SK-N-SH (cell line): ENCODE results near the gene GPC5. TPM values are rescaled to one million over a fixed set of nuclear protein-coding genes. Genes with fewer than 3 reads are reported as not detected.

Source experiments
- CTCF ChIA-PET: fragments of 300-600, 350-600 bp; formaldehyde crosslinking; extraction: SDS; loops from one replicate; lab custom pipeline; 2021; lab: Yijun Ruan, JAX
- POLR2A ChIA-PET: fragments of 350-600 bp; sonication (Branson Sonifier 250); formaldehyde crosslinking; extraction: SDS; loops from one replicate; lab custom pipeline; 2020; ENCODE audit warnings: antibody characterized with exemption, inconsistent platforms; lab: Yijun Ruan, JAX
- DNase-seq: peaks from one replicate; pipeline ENCODE4 v3.0.0; 2012
- H2AFZ ChIP-seq: fragments of 200-600 bp; sonication (generic); 2 replicates; pipeline ENCODE4 v1.8.1; 2016; ENCODE audit warnings: antibody characterized with exemption, mild to moderate bottlenecking, low read depth
- H3F3A ChIP-seq: fragments of 200-600 bp; sonication (generic); replicated peaks from 2 replicates; pipeline ENCODE3; 2016; ENCODE audit warnings: antibody characterized with exemption, mild to moderate bottlenecking; ENCODE audit not compliant: insufficient read depth
- H3K27ac ChIP-seq, 2 experiments: fragments of 200-500 bp in 1 of 2; fragments of 200-600 bp in 1 of 2; sonication (Bioruptor generic) in 1 of 2; sonication (generic), shearing (Covaris generic) in 1 of 2; 2 replicates each; pipeline versions ENCODE4 v1.5.1 to v1.6.1; 2014 to 2016; ENCODE audit warnings: low read depth in 2 of 2, inconsistent platforms in 1 of 2, low read length in 1 of 2, mild to moderate bottlenecking in 1 of 2, mixed read lengths in 1 of 2
- H3K27me3 ChIP-seq: fragments of 200-600 bp; sonication (generic), shearing (Covaris generic); 2 replicates; pipeline ENCODE4 v1.6.1; 2016; ENCODE audit warnings: mixed run types; ENCODE audit not compliant: insufficient read depth
- H3K36me3 ChIP-seq, 2 experiments: fragments of 200-500 bp in 1 of 2; fragments of 200-600 bp in 1 of 2; sonication (Bioruptor generic) in 1 of 2; sonication (generic) in 1 of 2; replicated peaks in 1 of 2; 2 replicates each; pipeline versions ENCODE3 to v1.5.1; 2014 to 2016; ENCODE audit warnings: low read length in 1 of 2, mild to moderate bottlenecking in 1 of 2; ENCODE audit not compliant: insufficient read depth in 2 of 2, control insufficient read depth in 1 of 2
- H3K4me1 ChIP-seq, 2 experiments: fragments of 200-500 bp in 1 of 2; fragments of 200-600 bp in 1 of 2; sonication (Bioruptor generic) in 1 of 2; sonication (generic), shearing (Covaris generic) in 1 of 2; 2 replicates each; pipeline versions ENCODE4 v1.5.1 to v1.6.1; 2014 to 2016; ENCODE audit warnings: low read depth in 1 of 2, low read length in 1 of 2, mixed run types in 1 of 2; ENCODE audit not compliant: insufficient read depth in 2 of 2, control insufficient read depth in 1 of 2
- H3K4me2 ChIP-seq: fragments of 200-600 bp; sonication (generic), shearing (Covaris generic); 2 replicates; pipeline ENCODE4 v1.6.1; 2017; ENCODE audit warnings: mixed run types
- H3K4me3 ChIP-seq, 2 experiments: fragments of 200-500 bp in 1 of 2; fragments of 200-600 bp in 1 of 2; sonication (Bioruptor generic) in 1 of 2; sonication (generic), shearing (Covaris generic) in 1 of 2; 2 replicates each; pipeline versions ENCODE4 v1.5.1 to v1.8.1; 2014 to 2016; ENCODE audit warnings: low read depth in 2 of 2, inconsistent platforms in 1 of 2, low read length in 1 of 2, mild to moderate bottlenecking in 1 of 2, mixed read lengths in 1 of 2, moderate library complexity in 1 of 2
- H3K79me2 ChIP-seq: fragments of 200-600 bp; sonication (generic); 2 replicates; pipeline ENCODE4 v1.8.1; 2017; ENCODE audit warnings: mild to moderate bottlenecking; ENCODE audit not compliant: insufficient read depth
- H3K9ac ChIP-seq: fragments of 200-600 bp; sonication (generic); 2 replicates; pipeline ENCODE4 v1.6.1; 2017; ENCODE audit warnings: mixed run types
- H3K9me2 ChIP-seq: fragments of 200-600 bp; sonication (generic); 2 replicates; pipeline ENCODE4 v1.6.1; 2017; ENCODE audit warnings: mixed run types
- H3K9me3 ChIP-seq: fragments of 200-600 bp; sonication (generic); 2 replicates; pipeline ENCODE4 v1.6.1; 2017; ENCODE audit warnings: mixed run types, mild to moderate bottlenecking, moderate library complexity
- H4K20me1 ChIP-seq: fragments of 200-600 bp; sonication (generic); 2 replicates; pipeline ENCODE4 v1.6.1; 2017; ENCODE audit warnings: mild to moderate bottlenecking, mixed run types; ENCODE audit not compliant: insufficient read depth
- EP300 ChIP-seq, 2 experiments: IDR thresholded peaks; 2 replicates each; pipeline versions ENCODE4 v1.4.0 to v1.6.1; 2012; ENCODE audit warnings: borderline replicate concordance in 1 of 2, low read depth in 1 of 2, low read length in 1 of 2
- GABPA ChIP-seq: IDR thresholded peaks from 2 replicates; pipeline ENCODE4 v1.4.0; 2012; ENCODE audit warnings: low read depth, mild to moderate bottlenecking
- GATA2 ChIP-seq: sonication (generic); formaldehyde crosslinking; IDR thresholded peaks from 2 replicates; pipeline ENCODE4 v1.5.0; 2020; ENCODE audit warnings: mild to moderate bottlenecking, missing genetic modification reagents
- JUND ChIP-seq: IDR thresholded peaks from 2 replicates; pipeline ENCODE4 v1.4.0; 2012
- MEF2A ChIP-seq: IDR thresholded peaks from 2 replicates; pipeline ENCODE4 v1.4.0; 2012; ENCODE audit warnings: low read depth, borderline replicate concordance
- NFIC ChIP-seq: IDR thresholded peaks from 2 replicates; pipeline ENCODE4 v1.4.0; 2012; ENCODE audit warnings: borderline replicate concordance
- NRF1 ChIP-seq: IDR thresholded peaks from 2 replicates; pipeline ENCODE4 v1.6.1; 2012; ENCODE audit warnings: low read depth, mild to moderate bottlenecking, low read length
- POLR2AphosphoS5 ChIP-seq: IDR thresholded peaks from 2 replicates; pipeline ENCODE4 v1.6.1; 2012; ENCODE audit warnings: low read depth, low read length
- RCOR1 ChIP-seq: fragments of 150-350 bp; IDR thresholded peaks from 2 replicates; pipeline ENCODE4 v1.6.1; 2017; ENCODE audit warnings: antibody characterized with exemption, low read length
- RFX5 ChIP-seq: IDR thresholded peaks from 2 replicates; pipeline ENCODE4 v1.6.1; 2012; ENCODE audit warnings: mild to moderate bottlenecking, improper control_type of control experiment, low read length
- SIN3A ChIP-seq: IDR thresholded peaks from 2 replicates; pipeline ENCODE4 v1.6.1; 2012; ENCODE audit warnings: low read depth, mild to moderate bottlenecking, low read length, moderate library complexity, borderline replicate concordance
- TAF1 ChIP-seq: IDR thresholded peaks from 2 replicates; pipeline ENCODE4 v1.6.1; 2012; ENCODE audit warnings: low read depth, mild to moderate bottlenecking, low read length, moderate library complexity, borderline replicate concordance
- TEAD4 ChIP-seq: IDR thresholded peaks from 2 replicates; pipeline ENCODE4 v1.4.0; 2012; ENCODE audit warnings: mild to moderate bottlenecking, borderline replicate concordance; ENCODE audit not compliant: insufficient read depth
- YY1 ChIP-seq: IDR thresholded peaks from 2 replicates; pipeline ENCODE4 v1.4.0; 2012; ENCODE audit warnings: low read depth, mild to moderate bottlenecking
- WGBS: methylation state at CpG from one replicate; pipeline ENCODE4 v1.1.6; 2017; ENCODE audit warnings: low lambda C conversion rate; 5-methylcytosine and 5-hydroxymethylcytosine counted together
- polyA plus RNA-seq, 3 experiments: library from polyadenylated mRNA; depleted of rRNA; stranded (reverse); fragments of >200 nt; gene quantifications; 2 replicates each; pipeline ENCODE4 v1.2.3, GENCODE V29; 2012
- TF ChIP-seq, protein P1 (sequence below): fragments of 200-600 bp; sonication (generic); IDR thresholded peaks from 2 replicates; pipeline ENCODE4 v1.6.1; 2017; ENCODE audit warnings: antibody characterized with exemption, mild to moderate bottlenecking, moderate library complexity
- TF ChIP-seq, protein P2 (sequence below): IDR thresholded peaks from 2 replicates; pipeline ENCODE4 v1.4.0; 2012; ENCODE audit warnings: low read depth, borderline replicate concordance
- TF ChIP-seq, protein P3 (sequence below): IDR thresholded peaks from 2 replicates; pipeline ENCODE4; 2012
- TF ChIP-seq, protein P4 (sequence below): IDR thresholded peaks from 2 replicates; pipeline ENCODE4 v1.6.1; 2012; ENCODE audit warnings: mild to moderate bottlenecking, low read depth, low read length, moderate library complexity

The GPC5 gene
- polyA plus RNA-seq, 1 of the 3 experiments (the other 2 are of a cell fraction) = 0.03 TPM

DNA sequence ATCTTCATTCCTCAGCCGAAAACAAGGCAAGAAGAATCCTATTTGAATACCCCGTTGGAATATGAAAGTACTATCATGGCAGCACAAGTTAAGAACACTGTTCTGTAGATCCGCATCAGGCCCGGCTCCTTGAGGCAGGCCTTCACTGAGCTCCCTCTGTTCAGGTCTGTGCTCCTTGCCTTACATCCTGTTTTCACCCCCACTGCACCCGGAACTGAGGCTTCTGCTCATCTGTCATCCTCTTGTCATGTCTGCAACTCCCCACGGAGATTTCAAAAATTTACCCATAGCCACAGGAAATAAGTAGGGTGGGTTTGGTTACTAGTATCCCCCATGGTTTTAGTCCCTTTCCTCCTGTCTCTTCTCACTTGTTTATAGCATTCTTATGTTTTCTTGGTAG lies 861.9 kb downstream of the GPC5 start:
- WGBS = 63% methylated on average over 6 of the region's 6 CpGs
- TF ChIP-seq SIN3A (no peak), YY1 (no peak), JUND (no peak), EP300 (IDR thresholded peaks at IDR 0.05; ENCODE audit: borderline replicate concordance in 1 of 2, low read depth in 1 of 2, low read length in 1 of 2) (no peak), MEF2A (no peak), TEAD4 (no peak), RFX5 (no peak), TAF1 (no peak), GATA2 (no peak), GABPA (no peak), NRF1 (no peak), RCOR1 (no peak), NFIC (no peak), POLR2AphosphoS5 (no peak)
- TF ChIP-seq, protein P1, sequence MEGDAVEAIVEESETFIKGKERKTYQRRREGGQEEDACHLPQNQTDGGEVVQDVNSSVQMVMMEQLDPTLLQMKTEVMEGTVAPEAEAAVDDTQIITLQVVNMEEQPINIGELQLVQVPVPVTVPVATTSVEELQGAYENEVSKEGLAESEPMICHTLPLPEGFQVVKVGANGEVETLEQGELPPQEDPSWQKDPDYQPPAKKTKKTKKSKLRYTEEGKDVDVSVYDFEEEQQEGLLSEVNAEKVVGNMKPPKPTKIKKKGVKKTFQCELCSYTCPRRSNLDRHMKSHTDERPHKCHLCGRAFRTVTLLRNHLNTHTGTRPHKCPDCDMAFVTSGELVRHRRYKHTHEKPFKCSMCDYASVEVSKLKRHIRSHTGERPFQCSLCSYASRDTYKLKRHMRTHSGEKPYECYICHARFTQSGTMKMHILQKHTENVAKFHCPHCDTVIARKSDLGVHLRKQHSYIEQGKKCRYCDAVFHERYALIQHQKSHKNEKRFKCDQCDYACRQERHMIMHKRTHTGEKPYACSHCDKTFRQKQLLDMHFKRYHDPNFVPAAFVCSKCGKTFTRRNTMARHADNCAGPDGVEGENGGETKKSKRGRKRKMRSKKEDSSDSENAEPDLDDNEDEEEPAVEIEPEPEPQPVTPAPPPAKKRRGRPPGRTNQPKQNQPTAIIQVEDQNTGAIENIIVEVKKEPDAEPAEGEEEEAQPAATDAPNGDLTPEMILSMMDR = no peak
- TF ChIP-seq, protein P2, sequence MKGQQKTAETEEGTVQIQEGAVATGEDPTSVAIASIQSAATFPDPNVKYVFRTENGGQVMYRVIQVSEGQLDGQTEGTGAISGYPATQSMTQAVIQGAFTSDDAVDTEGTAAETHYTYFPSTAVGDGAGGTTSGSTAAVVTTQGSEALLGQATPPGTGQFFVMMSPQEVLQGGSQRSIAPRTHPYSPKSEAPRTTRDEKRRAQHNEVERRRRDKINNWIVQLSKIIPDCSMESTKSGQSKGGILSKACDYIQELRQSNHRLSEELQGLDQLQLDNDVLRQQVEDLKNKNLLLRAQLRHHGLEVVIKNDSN = no peak
- TF ChIP-seq, protein P3, sequence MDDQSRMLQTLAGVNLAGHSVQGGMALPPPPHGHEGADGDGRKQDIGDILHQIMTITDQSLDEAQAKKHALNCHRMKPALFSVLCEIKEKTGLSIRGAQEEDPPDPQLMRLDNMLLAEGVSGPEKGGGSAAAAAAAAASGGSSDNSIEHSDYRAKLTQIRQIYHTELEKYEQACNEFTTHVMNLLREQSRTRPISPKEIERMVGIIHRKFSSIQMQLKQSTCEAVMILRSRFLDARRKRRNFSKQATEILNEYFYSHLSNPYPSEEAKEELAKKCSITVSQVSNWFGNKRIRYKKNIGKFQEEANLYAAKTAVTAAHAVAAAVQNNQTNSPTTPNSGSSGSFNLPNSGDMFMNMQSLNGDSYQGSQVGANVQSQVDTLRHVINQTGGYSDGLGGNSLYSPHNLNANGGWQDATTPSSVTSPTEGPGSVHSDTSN = no peak
- TF ChIP-seq, protein P4, sequence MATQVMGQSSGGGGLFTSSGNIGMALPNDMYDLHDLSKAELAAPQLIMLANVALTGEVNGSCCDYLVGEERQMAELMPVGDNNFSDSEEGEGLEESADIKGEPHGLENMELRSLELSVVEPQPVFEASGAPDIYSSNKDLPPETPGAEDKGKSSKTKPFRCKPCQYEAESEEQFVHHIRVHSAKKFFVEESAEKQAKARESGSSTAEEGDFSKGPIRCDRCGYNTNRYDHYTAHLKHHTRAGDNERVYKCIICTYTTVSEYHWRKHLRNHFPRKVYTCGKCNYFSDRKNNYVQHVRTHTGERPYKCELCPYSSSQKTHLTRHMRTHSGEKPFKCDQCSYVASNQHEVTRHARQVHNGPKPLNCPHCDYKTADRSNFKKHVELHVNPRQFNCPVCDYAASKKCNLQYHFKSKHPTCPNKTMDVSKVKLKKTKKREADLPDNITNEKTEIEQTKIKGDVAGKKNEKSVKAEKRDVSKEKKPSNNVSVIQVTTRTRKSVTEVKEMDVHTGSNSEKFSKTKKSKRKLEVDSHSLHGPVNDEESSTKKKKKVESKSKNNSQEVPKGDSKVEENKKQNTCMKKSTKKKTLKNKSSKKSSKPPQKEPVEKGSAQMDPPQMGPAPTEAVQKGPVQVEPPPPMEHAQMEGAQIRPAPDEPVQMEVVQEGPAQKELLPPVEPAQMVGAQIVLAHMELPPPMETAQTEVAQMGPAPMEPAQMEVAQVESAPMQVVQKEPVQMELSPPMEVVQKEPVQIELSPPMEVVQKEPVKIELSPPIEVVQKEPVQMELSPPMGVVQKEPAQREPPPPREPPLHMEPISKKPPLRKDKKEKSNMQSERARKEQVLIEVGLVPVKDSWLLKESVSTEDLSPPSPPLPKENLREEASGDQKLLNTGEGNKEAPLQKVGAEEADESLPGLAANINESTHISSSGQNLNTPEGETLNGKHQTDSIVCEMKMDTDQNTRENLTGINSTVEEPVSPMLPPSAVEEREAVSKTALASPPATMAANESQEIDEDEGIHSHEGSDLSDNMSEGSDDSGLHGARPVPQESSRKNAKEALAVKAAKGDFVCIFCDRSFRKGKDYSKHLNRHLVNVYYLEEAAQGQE = no peak
- no peaks in the 10 kb centered on the region for H3K4me1 ChIP-seq
- no peaks in the 10 kb centered on the region for H3K9me2 ChIP-seq
- H3K4me2 ChIP-seq = no peak overlapping the region
- H3K27ac ChIP-seq = no peak overlapping the region
- no peak overlapping the region for H3K9ac ChIP-seq
- no peak overlapping the region for H3K4me3 ChIP-seq
- no peaks in the 10 kb centered on the region for H3K9me3 ChIP-seq
- no peaks in the 10 kb centered on the region for H3F3A ChIP-seq
- no peak for DNase-seq
- H4K20me1 ChIP-seq = no peaks in the 10 kb centered on the region
- POLR2A ChIA-PET = no interaction called here
- H2AFZ ChIP-seq = no peak overlapping the region
- no peaks in the 10 kb centered on the region for H3K36me3 ChIP-seq
- H3K27me3 ChIP-seq = no peaks in the 10 kb centered on the region
- CTCF ChIA-PET = no interaction called here
- no peaks in the 10 kb centered on the region for H3K79me2 ChIP-seq
